ENCODE data around the gene SLC10A3. TPM values are rescaled to one million over a fixed set of nuclear protein-coding genes. Genes with fewer than 3 reads are reported as not detected.
A peak's percentile ranks its signal among the peaks of the same experiment; 100 is the strongest.

Gene SLC10A3
- total RNA-seq, 1 donor from 2014 or later, result 28.9 TPM

GRCh38 chrX:154441564-154441963 lies 48.9 kb downstream of the SLC10A3 start:
- no peaks in the 10 kb centered on the region for H3K27me3 Mint-ChIP-seq (ENCODE audit: low read depth)
- H3K27ac Mint-ChIP-seq (ENCODE audit: unreplicated experiment), result no peak overlapping the region
- TF ChIP-seq CTCF (IDR thresholded peaks at IDR 0.05), result no peak
- peaks cover 23% of the 10 kb centered on the region for H3K4me1 Mint-ChIP-seq (ENCODE audit: low read depth)
- no peak for DNase-seq (ENCODE audit: low spot score)
- H3K9me3 Mint-ChIP-seq (ENCODE audit: low read depth), result peaks cover 5% of the 10 kb centered on the region
- peaks cover 7% of the 10 kb centered on the region for H3K36me3 Mint-ChIP-seq (ENCODE audit: low read depth)
- H3K4me3 Mint-ChIP-seq (ENCODE audit: unreplicated experiment), result no peak overlapping the region

GRCh38 chrX:154440623-154441357 lies 49.6 kb downstream of the SLC10A3 start:
- H3K36me3 Mint-ChIP-seq (ENCODE audit: low read depth), result peaks cover 4% of the 10 kb centered on the region
- no peak for TF ChIP-seq CTCF (IDR thresholded peaks at IDR 0.05)
- H3K9me3 Mint-ChIP-seq (ENCODE audit: low read depth), result peaks cover 5% of the 10 kb centered on the region
- H3K27me3 Mint-ChIP-seq (ENCODE audit: low read depth), result no peaks in the 10 kb centered on the region
- peaks cover 21% of the 10 kb centered on the region for H3K4me1 Mint-ChIP-seq (ENCODE audit: low read depth)
- no peak overlapping the region for H3K27ac Mint-ChIP-seq (ENCODE audit: unreplicated experiment)
- DNase-seq (ENCODE audit: low spot score), result no peak
- no peak overlapping the region for H3K4me3 Mint-ChIP-seq (ENCODE audit: unreplicated experiment)

- no peak for DNase-seq (ENCODE audit: low spot score)
- TF ChIP-seq CTCF (IDR thresholded peaks at IDR 0.05), result no peak
- no peaks in the 10 kb centered on the region for H3K27me3 Mint-ChIP-seq (ENCODE audit: low read depth)
These were observed 50.6 kb downstream of the SLC10A3 start for GRCh38 chrX:154439841-154440240.

GRCh38 chrX:154437971-154438893 lies 52.2 kb downstream of the SLC10A3 start:
- peak overlapping the region; percentile 86 for H3K4me3 Mint-ChIP-seq (ENCODE audit: unreplicated experiment)
- peaks cover 13% of the 10 kb centered on the region for H3K4me1 Mint-ChIP-seq (ENCODE audit: low read depth)
- peaks cover 4% of the 10 kb centered on the region for H3K36me3 Mint-ChIP-seq (ENCODE audit: low read depth)
- peaks cover 5% of the 10 kb centered on the region for H3K9me3 Mint-ChIP-seq (ENCODE audit: low read depth)
- no peak for TF ChIP-seq CTCF (IDR thresholded peaks at IDR 0.05)
- no peak for DNase-seq (ENCODE audit: low spot score)
- H3K27me3 Mint-ChIP-seq (ENCODE audit: low read depth), result no peaks in the 10 kb centered on the region
- peak overlapping the region; percentile 77 for H3K27ac Mint-ChIP-seq (ENCODE audit: unreplicated experiment)

More at GRCh38 chrX:154439841-154440240, 50.6 kb downstream of the SLC10A3 start:
- Mint-ChIP-seq H3K27ac (ENCODE audit: unreplicated experiment) (no peak overlapping the region), H3K9me3 (ENCODE audit: low read depth) (peaks cover 5% of the 10 kb centered on the region), H3K4me1 (ENCODE audit: low read depth) (peaks cover 17% of the 10 kb centered on the region), H3K36me3 (ENCODE audit: low read depth) (peaks cover 4% of the 10 kb centered on the region), H3K4me3 (ENCODE audit: unreplicated experiment) (no peak overlapping the region)

Small RNA genes within 50 kb of the gene (microRNA-seq; reads per million reads assigned to microRNA genes)
- 6.6 reads per million, percentile 9 among the genes with 10 or more reads in this experiment for gene MIR6858 (ENCODE audit: borderline number of aligned reads)

Other genes with a start within 250 kb of the SLC10A3 start
- gene OPN1MW3, start 233.0 kb downstream of the SLC10A3 start, total RNA-seq, result not detected in 3 replicates
- not detected in 3 replicates for gene TEX28, start 195.5 kb downstream of the SLC10A3 start, total RNA-seq
- not detected in 3 replicates for gene TKTL1, start 194.8 kb downstream of the SLC10A3 start, total RNA-seq
- gene FLNA, start 116.0 kb downstream of the SLC10A3 start, total RNA-seq, result 1,923 to 4,327 TPM (median 4,325 TPM) in 3 replicates
- 66.3 to 81.7 TPM (median 81.1 TPM) in 3 replicates for gene EMD, start 111.3 kb downstream of the SLC10A3 start, total RNA-seq
- gene RPL10, start 92.3 kb downstream of the SLC10A3 start, total RNA-seq, result 1,847 to 2,160 TPM (median 2,120 TPM) in 3 replicates
- gene DNASE1L1, start 81.4 kb downstream of the SLC10A3 start, total RNA-seq, result 39.4 to 44.5 TPM (median 40.8 TPM) in 3 replicates
- 33.4 to 39.1 TPM (median 38.7 TPM) in 3 replicates for gene TAFAZZIN, start 79.1 kb downstream of the SLC10A3 start, total RNA-seq
- 132 to 139 TPM (median 136 TPM) in 3 replicates for gene ATP6AP1, start 62.0 kb downstream of the SLC10A3 start, total RNA-seq
- gene GDI1, start 53.5 kb downstream of the SLC10A3 start, total RNA-seq, result 147 to 159 TPM (median 152 TPM) in 3 replicates
- 98.3 to 108 TPM (median 106 TPM) in 3 replicates for gene FAM50A, start 46.5 kb downstream of the SLC10A3 start, total RNA-seq
- gene PLXNA3, start 32.3 kb downstream of the SLC10A3 start, total RNA-seq, result 187 to 212 TPM (median 205 TPM) in 3 replicates
- gene LAGE3, start 11.3 kb downstream of the SLC10A3 start, total RNA-seq, result 17.7 to 25.4 TPM (median 19.8 TPM) in 3 replicates
- 20.8 to 21.2 TPM (median 20.8 TPM) in 3 replicates for gene UBL4A, start 4.0 kb downstream of the SLC10A3 start, total RNA-seq
- gene FAM3A, start 25.6 kb upstream of the SLC10A3 start, total RNA-seq, result 35.7 to 38.5 TPM (median 36.5 TPM) in 3 replicates
- gene G6PD, start 56.2 kb upstream of the SLC10A3 start, total RNA-seq, result 63.9 to 165 TPM (median 67.6 TPM) in 3 replicates
- gene IKBKG, start 57.0 kb upstream of the SLC10A3 start, total RNA-seq, result 21.6 to 28.3 TPM (median 22.4 TPM) in 3 replicates
- gene CTAG1A, start 94.5 kb upstream of the SLC10A3 start, total RNA-seq, result not detected in 3 replicates
- gene CTAG1B, start 128.7 kb upstream of the SLC10A3 start, total RNA-seq, result not detected in 3 replicates
- not detected in 3 replicates for gene CTAG2, start 162.9 kb upstream of the SLC10A3 start, total RNA-seq